Measurements from ENCODE around the gene GTF2E1.
A peak's percentile ranks its signal among the peaks of the same experiment; 100 is the strongest.
"Not testable (repeated sequence)": the region's sequence is repeated elsewhere in the genome, so short reads cannot be mapped to it uniquely, and the experiment has no call there.

Gene GTF2E1

GRCh38 chr3:120730576-120731542 lies 11.7 kb upstream of the GTF2E1 start:
- Histone ChIP-seq H3K4me1 (ENCODE audit: control insufficient read depth, insufficient read depth, low read length) (no peaks in the 10 kb centered on the region), H3K27ac (ENCODE audit: insufficient read depth, low read depth, low read length, poor library complexity, severe bottlenecking) (no peak overlapping the region), H3K27me3 (ENCODE audit: control insufficient read depth, insufficient read depth, low read length, poor library complexity, severe bottlenecking) (no peaks in the 10 kb centered on the region), H3K36me3 (ENCODE audit: control insufficient read depth, insufficient read depth, low read length) (no peaks in the 10 kb centered on the region), H3K9me3 (ENCODE audit: control insufficient read depth, low read length) (no peaks in the 10 kb centered on the region), H3K4me3 (ENCODE audit: insufficient read depth, low read depth, low read length) (no peak overlapping the region)
- WGBS, 2 experiments: 36 to 64% methylated on average over 3 to 4 of the region's 4 CpGs

GRCh38 chr3:120738006-120738405 lies 4.5 kb upstream of the GTF2E1 start:
- H3K4me1 ChIP-seq (ENCODE audit: control insufficient read depth, insufficient read depth, low read length); H3K4me3 ChIP-seq (ENCODE audit: insufficient read depth, low read depth, low read length); H3K9me3 ChIP-seq (ENCODE audit: control insufficient read depth, low read length); H3K27me3 ChIP-seq (ENCODE audit: control insufficient read depth, insufficient read depth, low read length, poor library complexity, severe bottlenecking); H3K36me3 ChIP-seq (ENCODE audit: control insufficient read depth, insufficient read depth, low read length); H3K27ac ChIP-seq (ENCODE audit: insufficient read depth, low read depth, low read length, poor library complexity, severe bottlenecking): not testable (repeated sequence)
- 91 to 96% methylated on average over 8 of the region's 8 CpGs for WGBS, 2 experiments

DNA sequence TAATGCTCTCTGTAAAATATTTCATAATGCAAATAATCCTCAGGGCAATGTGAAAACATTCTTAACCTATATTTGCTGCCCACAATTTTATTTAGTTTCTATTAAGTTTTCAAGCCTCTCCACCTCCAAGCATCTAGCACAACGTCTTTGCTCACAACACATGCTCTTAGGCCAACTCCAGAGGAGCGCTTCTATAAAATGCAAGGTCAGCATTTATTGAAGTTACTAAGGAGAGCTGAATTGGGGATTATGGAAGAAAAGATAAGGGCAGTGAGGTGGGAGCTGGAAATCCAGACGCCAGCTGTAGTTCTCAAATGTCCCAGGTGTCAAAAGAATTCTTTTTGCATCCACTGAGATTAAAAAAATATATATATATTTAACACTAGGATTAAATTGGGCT lies 1.2 kb upstream of the GTF2E1 start:
- Histone ChIP-seq H3K27ac (ENCODE audit: insufficient read depth, low read depth, low read length, poor library complexity, severe bottlenecking) (no peak overlapping the region), H3K4me1 (ENCODE audit: control insufficient read depth, insufficient read depth, low read length) (peaks cover 8% of the 10 kb centered on the region), H3K36me3 (ENCODE audit: control insufficient read depth, insufficient read depth, low read length) (no peaks in the 10 kb centered on the region), H3K4me3 (ENCODE audit: insufficient read depth, low read depth, low read length) (peak overlapping the region; percentile 87), H3K27me3 (ENCODE audit: control insufficient read depth, insufficient read depth, low read length, poor library complexity, severe bottlenecking) (no peaks in the 10 kb centered on the region), H3K9me3 (ENCODE audit: control insufficient read depth, low read length) (no peaks in the 10 kb centered on the region)
- WGBS, 2 experiments: 77 to 84% methylated on average over 3 of the region's 3 CpGs

DNA sequence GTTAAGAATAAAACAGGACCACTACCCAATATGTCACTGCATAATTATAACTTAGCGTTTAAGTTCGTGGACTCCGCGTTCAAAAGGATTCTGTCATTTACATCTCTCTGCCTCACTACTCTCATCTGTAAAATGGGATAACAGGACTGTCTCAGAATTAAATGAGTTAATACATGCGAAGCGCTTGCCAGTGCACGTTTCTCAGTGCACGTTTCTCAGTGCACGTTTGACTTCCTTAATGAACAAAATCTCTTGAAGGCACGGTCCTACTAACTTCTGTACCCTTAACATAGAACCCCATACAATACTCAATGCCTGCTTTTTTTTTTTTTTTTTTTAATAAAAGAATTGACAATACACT lies 727 bp upstream of the GTF2E1 start:
- Histone ChIP-seq H3K27ac (ENCODE audit: insufficient read depth, low read depth, low read length, poor library complexity, severe bottlenecking) (peak overlapping the region; percentile 96), H3K27me3 (ENCODE audit: control insufficient read depth, insufficient read depth, low read length, poor library complexity, severe bottlenecking) (no peaks in the 10 kb centered on the region), H3K4me3 (ENCODE audit: insufficient read depth, low read depth, low read length) (peak overlapping the region; percentile 87), H3K9me3 (ENCODE audit: control insufficient read depth, low read length) (no peaks in the 10 kb centered on the region), H3K4me1 (ENCODE audit: control insufficient read depth, insufficient read depth, low read length) (peaks cover 8% of the 10 kb centered on the region), H3K36me3 (ENCODE audit: control insufficient read depth, insufficient read depth, low read length) (no peaks in the 10 kb centered on the region)
- WGBS, 2 experiments: 19 to 20% methylated on average over 10 of the region's 10 CpGs

- H3K4me1 ChIP-seq (ENCODE audit: control insufficient read depth, insufficient read depth, low read length): peaks cover 8% of the 10 kb centered on the region
- H3K9me3 ChIP-seq (ENCODE audit: control insufficient read depth, low read length): no peaks in the 10 kb centered on the region
- WGBS, 2 experiments: 1% methylated on average over 26 of the region's 26 CpGs
- no peaks in the 10 kb centered on the region for H3K36me3 ChIP-seq (ENCODE audit: control insufficient read depth, insufficient read depth, low read length)
- peak overlapping the region; percentile 45 for H3K27ac ChIP-seq (ENCODE audit: insufficient read depth, low read depth, low read length, poor library complexity, severe bottlenecking)
- H3K27me3 ChIP-seq (ENCODE audit: control insufficient read depth, insufficient read depth, low read length, poor library complexity, severe bottlenecking): no peaks in the 10 kb centered on the region
- H3K4me3 ChIP-seq (ENCODE audit: insufficient read depth, low read depth, low read length): peak overlapping the region; percentile 87
Measured at GRCh38 chr3:120742849-120743365, 363 bp downstream of the GTF2E1 start.

DNA sequence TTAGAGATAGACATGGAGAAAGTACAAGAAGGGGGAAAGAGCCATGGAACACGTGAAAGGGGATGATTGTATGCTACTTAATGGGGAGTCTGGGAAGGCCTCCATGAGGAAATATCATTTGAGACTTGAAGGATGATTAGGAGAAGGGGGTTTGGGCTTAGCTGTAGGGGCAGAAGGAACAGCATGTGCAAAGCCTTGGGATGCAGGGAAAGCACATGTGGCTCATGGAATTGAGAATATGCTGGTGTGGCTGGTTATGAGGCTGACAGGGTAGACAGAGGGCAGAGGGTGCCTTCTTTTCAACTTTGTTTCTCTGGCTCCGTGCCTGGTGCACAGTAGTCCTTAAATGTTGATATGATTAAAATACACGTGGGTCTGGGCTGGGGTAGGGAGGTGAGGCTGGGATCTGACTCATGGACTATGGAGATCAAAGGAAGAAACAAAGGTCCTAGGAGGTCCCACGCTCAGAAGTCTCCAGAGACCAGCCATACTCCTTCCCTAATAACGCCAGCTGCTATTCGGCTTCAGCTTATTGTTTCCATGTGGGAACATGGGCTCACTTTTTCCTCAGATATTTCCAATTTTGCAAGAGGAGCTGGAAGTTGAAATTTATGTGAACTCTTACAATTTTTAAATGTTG lies 1.1 kb downstream of the GTF2E1 start:
- Histone ChIP-seq H3K9me3 (ENCODE audit: control insufficient read depth, low read length) (no peaks in the 10 kb centered on the region), H3K27me3 (ENCODE audit: control insufficient read depth, insufficient read depth, low read length, poor library complexity, severe bottlenecking) (no peaks in the 10 kb centered on the region), H3K36me3 (ENCODE audit: control insufficient read depth, insufficient read depth, low read length) (no peaks in the 10 kb centered on the region), H3K4me3 (ENCODE audit: insufficient read depth, low read depth, low read length) (peak overlapping the region; percentile 87), H3K4me1 (ENCODE audit: control insufficient read depth, insufficient read depth, low read length) (peaks cover 8% of the 10 kb centered on the region), H3K27ac (ENCODE audit: insufficient read depth, low read depth, low read length, poor library complexity, severe bottlenecking) (no peak overlapping the region)
- 63% methylated on average over 6 of the region's 6 CpGs for WGBS, 2 experiments

- 92 to 96% methylated on average over 3 of the region's 3 CpGs for WGBS, 2 experiments
Measured at GRCh38 chr3:120745466-120745865, 2.9 kb downstream of the GTF2E1 start.

GRCh38 chr3:120749843-120750242 lies 7.3 kb downstream of the GTF2E1 start:
- Histone ChIP-seq H3K4me3 (ENCODE audit: insufficient read depth, low read depth, low read length) (no peak overlapping the region), H3K9me3 (ENCODE audit: control insufficient read depth, low read length) (no peaks in the 10 kb centered on the region), H3K4me1 (ENCODE audit: control insufficient read depth, insufficient read depth, low read length) (no peaks in the 10 kb centered on the region), H3K36me3 (ENCODE audit: control insufficient read depth, insufficient read depth, low read length) (no peaks in the 10 kb centered on the region), H3K27me3 (ENCODE audit: control insufficient read depth, insufficient read depth, low read length, poor library complexity, severe bottlenecking) (no peaks in the 10 kb centered on the region), H3K27ac (ENCODE audit: insufficient read depth, low read depth, low read length, poor library complexity, severe bottlenecking) (no peak overlapping the region)
- WGBS, 2 experiments: 96 to 100% methylated on average over 1 of the region's 1 CpG

More at GRCh38 chr3:120745466-120745865, 2.9 kb downstream of the GTF2E1 start:
- Histone ChIP-seq H3K27me3 (ENCODE audit: control insufficient read depth, insufficient read depth, low read length, poor library complexity, severe bottlenecking) (no peaks in the 10 kb centered on the region), H3K36me3 (ENCODE audit: control insufficient read depth, insufficient read depth, low read length) (no peaks in the 10 kb centered on the region), H3K4me3 (ENCODE audit: insufficient read depth, low read depth, low read length) (no peak overlapping the region), H3K4me1 (ENCODE audit: control insufficient read depth, insufficient read depth, low read length) (peaks cover 8% of the 10 kb centered on the region), H3K27ac (ENCODE audit: insufficient read depth, low read depth, low read length, poor library complexity, severe bottlenecking) (no peak overlapping the region), H3K9me3 (ENCODE audit: control insufficient read depth, low read length) (no peaks in the 10 kb centered on the region)

DNA sequence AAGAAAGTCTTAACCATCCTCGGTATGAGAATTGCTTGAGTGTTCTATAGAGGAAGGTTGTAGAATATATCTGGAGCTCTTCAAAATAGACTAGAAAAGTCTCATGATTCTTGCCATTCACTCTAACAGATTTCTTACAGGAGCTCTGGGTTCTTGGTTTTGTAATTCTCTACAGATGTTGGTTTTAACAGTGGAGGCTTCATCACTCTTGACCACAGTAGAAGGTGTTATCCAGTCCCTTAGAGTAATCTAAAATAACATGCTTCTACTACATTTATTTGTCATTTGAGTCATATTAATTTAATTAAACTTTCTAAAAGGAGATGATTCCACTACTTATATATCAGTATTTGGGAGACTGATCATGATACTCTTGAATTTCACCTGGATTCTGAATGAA lies 9.7 kb downstream of the GTF2E1 start:
- Histone ChIP-seq H3K27ac (ENCODE audit: insufficient read depth, low read depth, low read length, poor library complexity, severe bottlenecking) (no peak overlapping the region), H3K27me3 (ENCODE audit: control insufficient read depth, insufficient read depth, low read length, poor library complexity, severe bottlenecking) (no peaks in the 10 kb centered on the region), H3K4me1 (ENCODE audit: control insufficient read depth, insufficient read depth, low read length) (no peaks in the 10 kb centered on the region), H3K9me3 (ENCODE audit: control insufficient read depth, low read length) (no peaks in the 10 kb centered on the region), H3K36me3 (ENCODE audit: control insufficient read depth, insufficient read depth, low read length) (no peaks in the 10 kb centered on the region), H3K4me3 (ENCODE audit: insufficient read depth, low read depth, low read length) (no peak overlapping the region)
- 93 to 100% methylated on average over 1 of the region's 1 CpG for WGBS, 2 experiments

DNA sequence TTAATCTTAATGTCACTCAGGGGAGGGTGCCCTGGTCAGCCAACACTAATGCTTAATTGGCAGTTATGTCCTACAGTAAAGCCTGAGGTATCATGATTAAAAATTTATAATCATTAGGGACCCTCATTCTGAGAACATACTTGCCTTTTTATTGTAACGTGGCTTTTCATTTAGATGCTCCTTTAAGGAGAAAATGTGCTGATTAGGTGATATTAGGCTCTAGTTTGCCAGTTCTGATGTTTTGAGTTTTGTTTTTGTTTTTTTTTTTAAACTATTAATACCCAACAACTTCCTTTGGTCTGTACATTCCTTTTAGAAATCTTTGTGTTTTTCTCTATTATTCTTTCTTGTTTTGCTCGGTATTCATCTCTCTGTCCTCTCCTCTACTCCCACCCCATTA lies 10.3 kb downstream of the GTF2E1 start:
- H3K4me1 ChIP-seq (ENCODE audit: control insufficient read depth, insufficient read depth, low read length): no peaks in the 10 kb centered on the region
- no peaks in the 10 kb centered on the region for H3K9me3 ChIP-seq (ENCODE audit: control insufficient read depth, low read length)
- H3K27me3 ChIP-seq (ENCODE audit: control insufficient read depth, insufficient read depth, low read length, poor library complexity, severe bottlenecking): no peaks in the 10 kb centered on the region
- no peak overlapping the region for H3K4me3 ChIP-seq (ENCODE audit: insufficient read depth, low read depth, low read length)
- H3K36me3 ChIP-seq (ENCODE audit: control insufficient read depth, insufficient read depth, low read length): no peaks in the 10 kb centered on the region
- H3K27ac ChIP-seq (ENCODE audit: insufficient read depth, low read depth, low read length, poor library complexity, severe bottlenecking): no peak overlapping the region
- 100% methylated on average over 1 to 2 of the region's 2 CpGs for WGBS, 2 experiments
